Mucosa of descending colon (tissue), 3 donors: ENCODE results near the gene LYZL2. TPM values are rescaled to one million over a fixed set of nuclear protein-coding genes. Genes with fewer than 3 reads are reported as not detected.
"Not testable (repeated sequence)": the region's sequence is repeated elsewhere in the genome, so short reads cannot be mapped to it uniquely, and the experiment has no call there.

Experiments
- ATAC-seq: fragments of 200-7000 bp; cut with Tn5 transposase; one replicate; pipeline ENCODE4 v1.9.1; 2020; ENCODE audit warnings: mild to moderate bottlenecking, moderate library complexity
- DNase-seq, 3 donors: peaks; one replicate each; pipeline ENCODE4 v3.0.0-alpha.2; 2020
- H3K36me3 ChIP-seq: fragments of 200-600 bp; one replicate; pipeline ENCODE4 v1.8.0; 2021; ENCODE audit warnings: low read depth, mild to moderate bottlenecking
- H3K4me1 ChIP-seq: fragments of 200-600 bp; one replicate; pipeline ENCODE4 v1.8.0; 2021; ENCODE audit warnings: low read depth, mild to moderate bottlenecking
- H3K4me3 ChIP-seq: fragments of 200-600 bp; one replicate; pipeline ENCODE4 v1.8.0; 2021; ENCODE audit warnings: mild to moderate bottlenecking
- H3K9me3 ChIP-seq: fragments of 200-600 bp; one replicate; pipeline ENCODE4 v1.8.0; 2021; ENCODE audit warnings: mild to moderate bottlenecking
- CTCF ChIP-seq: fragments of 200-600 bp; IDR thresholded peaks from one replicate; pipeline ENCODE4 v1.8.0; 2022; ENCODE audit warnings: antibody characterized with exemption, mild to moderate bottlenecking
- intact Hi-C, 2 donors: fragments of 100-400 bp; cut with DNase I in 1 of 2; cut with micrococcal nuclease in 1 of 2; formaldehyde crosslinking; loops; one replicate each; pipeline versions ENCODE4 v1.11.0 to v1.11.1; 2022; cut with DNase I, micrococcal nuclease
- total RNA-seq, 3 donors: library from RNA; stranded (reverse); fragmentation: NEBNext Ultra II Directional in 2 of 3; extraction: Animal tissue kit (Norgen Biotek cat#: 25700) in 2 of 3; gene quantifications; one replicate each; pipeline versions ENCODE4 v1.2.1 to v1.2.4, GENCODE V29; 2021 to 2023
- donor health status: DM: no; HTN: no; CAD: no; lungs with moderate emphysema.
- donor health status: DM: no; HTN: no; CAD: no.
- donor health status: DM: no; HTN: yes; CAD: no.

The LYZL2 gene
- total RNA-seq, 3 donors from 2014 or later: not detected

- Histone ChIP-seq H3K9me3 (no peaks in the 10 kb centered on the region), H3K36me3 (no peaks in the 10 kb centered on the region), H3K4me1 (no peaks in the 10 kb centered on the region), H3K4me3 (no peak overlapping the region)
- intact Hi-C loops: no loop called here
- TF ChIP-seq CTCF: peak; percentile 58
- peak in 1 of 3 donors; percentile 32 for DNase-seq
- ATAC-seq: peak; percentile 61
Measured at GRCh38 chr10:30671026-30671616, 41.6 kb upstream of the LYZL2 start.

GRCh38 chr10:30667982-30668381 lies 38.4 kb upstream of the LYZL2 start:
- intact Hi-C loops: not testable (repeated sequence)

GRCh38 chr10:30663403-30663802 lies 33.9 kb upstream of the LYZL2 start:
- ATAC-seq: peak; percentile 46
- H3K36me3 ChIP-seq, intact Hi-C loops, H3K4me1 ChIP-seq, H3K9me3 ChIP-seq, H3K4me3 ChIP-seq, DNase-seq: not testable (repeated sequence)

More at GRCh38 chr10:30667982-30668381, 38.4 kb upstream of the LYZL2 start:
- H3K9me3 ChIP-seq, H3K4me3 ChIP-seq, ATAC-seq, H3K4me1 ChIP-seq, DNase-seq, H3K36me3 ChIP-seq: not testable (repeated sequence)

GRCh38 chr10:30662814-30663213 lies 33.3 kb upstream of the LYZL2 start:
- intact Hi-C loops: no loop called here
- no peak for DNase-seq
- Histone ChIP-seq H3K4me1 (no peaks in the 10 kb centered on the region), H3K9me3 (no peaks in the 10 kb centered on the region), H3K36me3 (no peaks in the 10 kb centered on the region), H3K4me3 (no peak overlapping the region)
- no peak for TF ChIP-seq CTCF
- ATAC-seq: no peak

GRCh38 chr10:30660314-30660713 lies 30.8 kb upstream of the LYZL2 start:
- H3K4me1 ChIP-seq, ATAC-seq, DNase-seq, intact Hi-C loops, H3K9me3 ChIP-seq, H3K36me3 ChIP-seq, H3K4me3 ChIP-seq: not testable (repeated sequence)

GRCh38 chr10:30656233-30656632 lies 26.7 kb upstream of the LYZL2 start:
- Histone ChIP-seq H3K4me1 (no peaks in the 10 kb centered on the region), H3K9me3 (no peaks in the 10 kb centered on the region), H3K4me3 (no peak overlapping the region), H3K36me3 (no peaks in the 10 kb centered on the region)
- no peak for DNase-seq
- intact Hi-C loops: no loop called here
- ATAC-seq: no peak
- TF ChIP-seq CTCF: no peak

- DNase-seq, H3K9me3 ChIP-seq, ATAC-seq, H3K4me1 ChIP-seq, H3K4me3 ChIP-seq, intact Hi-C loops, H3K36me3 ChIP-seq: not testable (repeated sequence)
Measured at GRCh38 chr10:30655001-30655400, 25.4 kb upstream of the LYZL2 start.

GRCh38 chr10:30651470-30652397 lies 22.2 kb upstream of the LYZL2 start:
- intact Hi-C loops, DNase-seq, H3K4me3 ChIP-seq, H3K9me3 ChIP-seq, H3K36me3 ChIP-seq, ATAC-seq, H3K4me1 ChIP-seq: not testable (repeated sequence)
